A549 (cell line): ENCODE measurements around the gene MRPL53. TPM values are rescaled to one million over a fixed set of nuclear protein-coding genes. Genes with fewer than 3 reads are reported as not detected.

Experiments
- ATAC-seq, 2 experiments: fragments of 200-7000 bp in 1 of 2; fragments of >200 bp in 1 of 2; cut with Nextera tagmentation in 1 of 2; cut with Tn5 transposase in 1 of 2; 3 replicates each; pipeline versions ENCODE4 v1.8.0 to v1.9.1; 2018 to 2020; ENCODE audit warnings: mild to moderate bottlenecking in 1 of 2, moderate library complexity in 1 of 2
- CTCF ChIA-PET: fragments of 300-600 bp; sonication (Branson Sonifier 250); formaldehyde crosslinking; extraction: SDS; loops from one replicate; lab custom pipeline; 2021; ENCODE audit warnings: antibody characterized with exemption, inconsistent platforms; lab: Yijun Ruan, JAX
- POLR2A ChIA-PET: fragments of 350-600 bp; formaldehyde crosslinking; extraction: SDS; loops from one replicate; lab custom pipeline; 2021; ENCODE audit warnings: antibody characterized with exemption, inconsistent platforms; lab: Yijun Ruan, JAX
- DNase-seq, 2 experiments: peaks; one replicate each; pipeline versions ENCODE4 v3.0.0 to v3.0.0-alpha.2; 2011 to 2016; ENCODE audit warnings: low read depth in 1 of 2, low spot score in 1 of 2
- FAIRE-seq: peaks from 2 replicates; lab custom pipeline; 2011; peaks lifted over from hg19 to GRCh38; lab: Jason Lieb, UNC
- H3K27ac ChIP-seq, 2 experiments: fragments of >200 bp; sonication (Bioruptor Twin); formaldehyde crosslinking; 3 replicates each; pipeline ENCODE4 v1.5.1; 2016 to 2017
- H3K4me1 ChIP-seq: fragments of >200 bp; sonication (Bioruptor Twin); formaldehyde crosslinking; 3 replicates; pipeline ENCODE4 v1.6.1; 2016
- H3K4me2 ChIP-seq: fragments of >200 bp; sonication (Bioruptor Twin); formaldehyde crosslinking; 3 replicates; pipeline ENCODE4 v1.6.1; 2016
- H3K4me3 ChIP-seq: fragments of >200 bp; sonication (Bioruptor Twin); formaldehyde crosslinking; 3 replicates; pipeline ENCODE4 v1.5.1; 2016
- H3K9me3 ChIP-seq: fragments of >200 bp; sonication (Bioruptor Twin); formaldehyde crosslinking; 3 replicates; pipeline ENCODE4 v1.6.1; 2016
- BHLHE40 ChIP-seq: IDR thresholded peaks from 2 replicates; pipeline ENCODE4 v1.6.1; 2012; ENCODE audit warnings: low read depth, low read length, inconsistent platforms
- CTCF ChIP-seq: fragments of >200 bp; sonication (Bioruptor Twin); formaldehyde crosslinking; IDR thresholded peaks from 3 replicates; pipeline ENCODE4 v1.5.1; 2016
- E2F6 ChIP-seq: IDR thresholded peaks from 2 replicates; pipeline ENCODE4 v1.6.1; 2012; ENCODE audit warnings: low read depth, borderline replicate concordance
- EHF ChIP-seq: fragments of 250-450 bp; sonication (Bioruptor Pico); IDR thresholded peaks from 2 replicates; pipeline ENCODE4 v1.5.0; 2020; ENCODE audit warnings: mild to moderate bottlenecking
- MAZ ChIP-seq: fragments of 150-350 bp; IDR thresholded peaks from 2 replicates; pipeline ENCODE4 v1.6.1; 2014; ENCODE audit warnings: antibody characterized with exemption, low read depth, low read length, borderline replicate concordance
- RAD21 ChIP-seq, 2 experiments: fragments of >200 bp in 1 of 2; sonication (Bioruptor Twin) in 1 of 2; formaldehyde crosslinking in 1 of 2; IDR thresholded peaks in 1 of 2; conservative IDR thresholded peaks in 1 of 2; 2 replicates in 1 of 2; 3 replicates in 1 of 2; pipeline ENCODE4 v1.6.1; 2012 to 2018; ENCODE audit warnings: inconsistent platforms in 1 of 2
- RARB ChIP-seq: fragments of 250-450 bp; sonication (Bioruptor Pico); IDR thresholded peaks from 2 replicates; pipeline ENCODE4 v1.8.0; 2021; ENCODE audit warnings: mild to moderate bottlenecking, moderate library complexity
- RFX5 ChIP-seq: fragments of 450-650 bp; IDR thresholded peaks from 2 replicates; pipeline ENCODE4 v1.7.1; 2014; ENCODE audit warnings: antibody characterized with exemption, mild to moderate bottlenecking, moderate library complexity
- RNF2 ChIP-seq: fragments of 200-600 bp; sonication (generic); IDR thresholded peaks from 2 replicates; pipeline ENCODE4 v1.6.1; 2016; ENCODE audit warnings: low read depth, mild to moderate bottlenecking, antibody characterized with exemption, moderate library complexity, borderline replicate concordance
- TFCP2L1 ChIP-seq: fragments of 250-450 bp; sonication (Bioruptor Pico); IDR thresholded peaks from 2 replicates; pipeline ENCODE4 v1.5.0; 2021; ENCODE audit warnings: mild to moderate bottlenecking
- ZSCAN20 ChIP-seq: fragments of 250-450 bp; sonication (Bioruptor Pico); IDR thresholded peaks from 2 replicates; pipeline ENCODE4 v1.8.0; 2022; ENCODE audit warnings: mild to moderate bottlenecking, moderate library complexity
- WGBS: methylation state at CpG from one replicate; pipeline ENCODE4 v1.1.6; 2017; ENCODE audit errors: missing lambda C conversion rate; 5-methylcytosine and 5-hydroxymethylcytosine counted together
- polyA plus RNA-seq, 4 experiments: library from polyadenylated mRNA; depleted of rRNA in 3 of 4; stranded (reverse); fragments of >200 nt; fragmentation: RNase III in 1 of 4; extraction: RNeasy Plus Mini Kit Qiagen cat#74134 plus additional on column Dnase treatment in 1 of 4; gene quantifications; 2 replicates in 3 of 4; 3 replicates in 1 of 4; pipeline ENCODE4 v1.2.3, GENCODE V29; 2011 to 2017
- TF ChIP-seq, protein P1 (sequence below): fragments of 450-650 bp; IDR thresholded peaks from 2 replicates; pipeline ENCODE4 v1.6.1; 2014; ENCODE audit warnings: antibody characterized with exemption
- TF ChIP-seq, protein P2 (sequence below): fragments of 250-450 bp; sonication (Bioruptor Pico); IDR thresholded peaks from 2 replicates; pipeline ENCODE4 v1.5.0; 2020; ENCODE audit warnings: low read depth, mild to moderate bottlenecking, moderate library complexity
- TF ChIP-seq, protein P3 (sequence below): fragments of >200 bp; sonication (Bioruptor Twin); formaldehyde crosslinking; IDR thresholded peaks from 2 replicates; pipeline ENCODE4 v1.6.1; 2016

Gene MRPL53
- polyA plus RNA-seq, 2 of the 4 experiments (the other 2 are of a cell fraction): 68.8 to 229 TPM

- TF ChIP-seq, protein P1, sequence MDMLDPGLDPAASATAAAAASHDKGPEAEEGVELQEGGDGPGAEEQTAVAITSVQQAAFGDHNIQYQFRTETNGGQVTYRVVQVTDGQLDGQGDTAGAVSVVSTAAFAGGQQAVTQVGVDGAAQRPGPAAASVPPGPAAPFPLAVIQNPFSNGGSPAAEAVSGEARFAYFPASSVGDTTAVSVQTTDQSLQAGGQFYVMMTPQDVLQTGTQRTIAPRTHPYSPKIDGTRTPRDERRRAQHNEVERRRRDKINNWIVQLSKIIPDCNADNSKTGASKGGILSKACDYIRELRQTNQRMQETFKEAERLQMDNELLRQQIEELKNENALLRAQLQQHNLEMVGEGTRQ: no peak
- TF ChIP-seq CTCF: peak; percentile 98
Observed at GRCh38 chr2:74482801-74483674, 10.6 kb upstream of the MRPL53 start, which contains the start of the genes CCDC142 and TTC31 (continued).

DNA sequence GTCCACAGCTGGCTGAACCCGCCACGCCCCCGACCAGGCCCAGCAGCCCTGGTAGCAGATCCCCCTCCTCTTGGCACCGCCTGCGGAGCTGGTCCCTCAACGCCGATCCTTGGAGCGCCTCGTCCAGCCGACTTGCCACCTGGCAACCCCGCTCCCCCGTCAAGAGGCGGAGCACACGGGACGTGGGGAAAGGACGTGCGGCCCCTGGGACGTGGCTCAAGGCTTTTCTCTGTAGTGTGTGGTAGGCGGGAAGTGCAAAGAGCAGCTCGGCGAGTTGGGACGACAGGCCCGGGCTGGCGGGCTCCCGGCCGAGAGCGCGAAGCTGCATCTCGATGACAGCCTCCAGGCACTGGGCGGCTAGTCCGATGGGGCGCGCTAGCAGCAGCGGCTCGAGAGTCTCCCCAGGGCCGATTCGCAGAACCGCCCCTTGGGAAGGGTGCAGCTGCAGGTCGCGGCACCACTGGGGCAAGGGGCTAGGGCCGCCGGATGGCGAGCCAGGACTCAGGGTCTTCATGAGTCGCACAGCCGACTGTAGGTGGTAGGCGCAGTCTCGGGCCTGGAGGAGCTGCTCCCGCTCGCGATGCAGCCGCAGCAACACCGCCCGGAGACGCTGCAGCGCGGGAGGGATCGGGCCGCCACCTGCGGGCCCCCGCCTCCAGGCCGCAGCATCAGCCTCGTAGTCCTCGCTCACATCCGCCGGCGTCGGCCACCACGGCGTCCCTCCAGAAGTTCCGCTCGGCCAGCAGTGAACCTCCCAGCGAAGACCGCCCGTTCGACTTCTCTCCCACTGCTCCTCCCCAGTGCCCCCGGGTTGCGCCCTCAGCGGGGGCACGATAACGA lies 9.7 kb upstream of the MRPL53 start:
- DNase-seq (no peak), ATAC-seq (peak; percentile 64 to 69), FAIRE-seq (no peak)
- CTCF ChIA-PET: interaction anchor here (0.7 to 13.8 kb wide), 28 partner anchors 9 to 395 kb away, joined by 3 to 184 read pairs (median 7); partner anchors contain the start of genes AUP1, DQX1, HTRA2 and INO80B
- 11% methylated on average over 49 of the region's 80 CpGs for WGBS
- Histone ChIP-seq H3K4me2 (peak overlapping the region; percentile 96), H3K4me1 (peaks cover 20% of the 10 kb centered on the region), H3K9me3 (no peaks in the 10 kb centered on the region), H3K27ac (peak overlapping the region; percentile 85 to 97), H3K4me3 (peak overlapping the region; percentile 70)
- no peak for TF ChIP-seq BHLHE40
- TF ChIP-seq E2F6: peak; percentile 62
- 0 out of 2 replicates have a peak, but pooled peaks have one; percentile 10 for TF ChIP-seq TFCP2L1 (CRISPR knock-in tag)
- POLR2A ChIA-PET: interaction anchor here (0.6 to 3.1 kb wide), 17 partner anchors 9 to 109 kb away, joined by 3 to 28 read pairs (median 5); partner anchors contain the start of genes AUP1, HTRA2, INO80B and MOGS

DNA sequence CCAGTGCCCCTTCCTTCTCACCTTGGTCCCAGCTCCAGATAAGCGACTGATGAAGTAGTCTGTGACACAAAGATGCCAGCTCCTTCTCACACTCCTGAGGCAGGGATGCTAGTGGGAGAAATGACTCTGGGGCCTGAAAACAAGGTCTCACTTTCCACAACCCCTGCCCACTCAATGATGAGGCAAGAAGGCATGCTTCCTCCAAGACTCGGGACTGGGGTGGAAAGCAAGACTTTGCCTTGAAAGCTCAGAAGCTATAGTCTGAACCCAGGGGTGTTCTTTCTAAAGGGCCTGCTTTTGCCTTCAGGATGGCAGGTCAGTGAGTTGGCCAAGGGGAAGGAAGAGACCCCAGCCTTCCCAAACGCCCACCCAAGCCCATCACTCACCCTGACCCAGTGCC lies 9.0 kb upstream of the MRPL53 start:
- POLR2A ChIA-PET: interaction anchor here (0.6 to 3.1 kb wide), 6 partner anchors 9 to 51 kb away, joined by 3 to 28 read pairs (median 10); partner anchors contain the start of genes AUP1, HTRA2, MRPL53 and PCGF1
- no peak for TF ChIP-seq TFCP2L1 (CRISPR knock-in tag)
- no peak for TF ChIP-seq MAZ
- TF ChIP-seq RFX5: no peak
- no peak for TF ChIP-seq RARB (CRISPR knock-in tag)
- no peak for TF ChIP-seq EHF (CRISPR knock-in tag)
- TF ChIP-seq, protein P2, sequence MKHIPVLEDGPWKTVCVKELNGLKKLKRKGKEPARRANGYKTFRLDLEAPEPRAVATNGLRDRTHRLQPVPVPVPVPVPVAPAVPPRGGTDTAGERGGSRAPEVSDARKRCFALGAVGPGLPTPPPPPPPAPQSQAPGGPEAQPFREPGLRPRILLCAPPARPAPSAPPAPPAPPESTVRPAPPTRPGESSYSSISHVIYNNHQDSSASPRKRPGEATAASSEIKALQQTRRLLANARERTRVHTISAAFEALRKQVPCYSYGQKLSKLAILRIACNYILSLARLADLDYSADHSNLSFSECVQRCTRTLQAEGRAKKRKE (CRISPR knock-in tag): no peak
- no peak for TF ChIP-seq ZSCAN20 (CRISPR knock-in tag)
- no peak for TF ChIP-seq RNF2
- TF ChIP-seq RAD21 (conservative IDR thresholded peaks at IDR 0.05 in 1 of 2, IDR thresholded peaks at IDR 0.05 in 1 of 2): no peak
- TF ChIP-seq, protein P3, sequence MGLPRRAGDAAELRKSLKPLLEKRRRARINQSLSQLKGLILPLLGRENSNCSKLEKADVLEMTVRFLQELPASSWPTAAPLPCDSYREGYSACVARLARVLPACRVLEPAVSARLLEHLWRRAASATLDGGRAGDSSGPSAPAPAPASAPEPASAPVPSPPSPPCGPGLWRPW: no peak
- Histone ChIP-seq H3K4me2 (peak overlapping the region; percentile 96), H3K4me3 (peak overlapping the region; percentile 70), H3K27ac (peak overlapping the region; percentile 85 to 97; a peak in 5 of 6 replicates), H3K9me3 (no peaks in the 10 kb centered on the region), H3K4me1 (peaks cover 20% of the 10 kb centered on the region)
- FAIRE-seq (no peak), DNase-seq (no peak), ATAC-seq (no peak)
- CTCF ChIA-PET: interaction anchor here (0.7 to 13.8 kb wide), 13 partner anchors 8 to 113 kb away, joined by 3 to 184 read pairs (median 18); partner anchors contain the start of genes AUP1, HTRA2, INO80B and LBX2
- WGBS: 55% methylated on average over 3 of the region's 3 CpGs
